Coronary artery (tissue), 2 donors: Measurements from ENCODE around the gene UNC80.

Source experiments
- DNase-seq: peaks from one replicate; pipeline ENCODE4 v3.0.0-alpha.2; 2017; ENCODE audit warnings: low spot score
- H3K27ac ChIP-seq, 2 donors: fragments of 200-600 bp; sonication (generic); one replicate each; pipeline ENCODE4 v1.5.1; 2016 to 2019
- H3K4me3 ChIP-seq: fragments of 200-600 bp; sonication (generic); 2 replicates; pipeline ENCODE4 v1.5.1; 2016; ENCODE audit warnings: mild to moderate bottlenecking, moderate library complexity
- TF ChIP-seq, protein P1 (sequence below): fragments of 200-600 bp; sonication (generic); IDR thresholded peaks from one replicate; pipeline ENCODE4 v1.5.1; 2019; ENCODE audit warnings: antibody characterized with exemption

The UNC80 gene

DNA sequence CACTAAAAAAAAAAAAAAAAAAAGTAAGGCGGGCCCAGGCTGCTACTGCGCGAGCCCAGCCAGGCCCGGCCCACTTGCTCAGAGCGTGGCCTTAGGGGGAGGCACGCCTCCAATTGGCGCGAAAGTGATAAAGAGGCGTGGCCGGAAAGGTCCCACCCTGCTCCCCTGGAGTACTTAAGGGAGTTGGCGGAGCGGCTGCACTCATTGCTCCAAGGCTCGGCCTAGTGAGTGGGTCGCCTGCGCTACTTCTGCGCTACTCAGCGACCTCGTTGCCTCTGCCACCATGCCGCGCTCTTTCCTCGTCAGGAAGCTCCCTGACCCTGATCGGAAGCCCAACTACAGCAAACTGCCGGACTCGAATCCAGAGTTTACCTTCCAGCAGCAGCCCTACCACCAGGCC, 36.9 kb downstream of the UNC80 start:
- DNase-seq: no peak
- Histone ChIP-seq H3K4me3 (no peak overlapping the region), H3K27ac (no peak overlapping the region)
- TF ChIP-seq, protein P1, sequence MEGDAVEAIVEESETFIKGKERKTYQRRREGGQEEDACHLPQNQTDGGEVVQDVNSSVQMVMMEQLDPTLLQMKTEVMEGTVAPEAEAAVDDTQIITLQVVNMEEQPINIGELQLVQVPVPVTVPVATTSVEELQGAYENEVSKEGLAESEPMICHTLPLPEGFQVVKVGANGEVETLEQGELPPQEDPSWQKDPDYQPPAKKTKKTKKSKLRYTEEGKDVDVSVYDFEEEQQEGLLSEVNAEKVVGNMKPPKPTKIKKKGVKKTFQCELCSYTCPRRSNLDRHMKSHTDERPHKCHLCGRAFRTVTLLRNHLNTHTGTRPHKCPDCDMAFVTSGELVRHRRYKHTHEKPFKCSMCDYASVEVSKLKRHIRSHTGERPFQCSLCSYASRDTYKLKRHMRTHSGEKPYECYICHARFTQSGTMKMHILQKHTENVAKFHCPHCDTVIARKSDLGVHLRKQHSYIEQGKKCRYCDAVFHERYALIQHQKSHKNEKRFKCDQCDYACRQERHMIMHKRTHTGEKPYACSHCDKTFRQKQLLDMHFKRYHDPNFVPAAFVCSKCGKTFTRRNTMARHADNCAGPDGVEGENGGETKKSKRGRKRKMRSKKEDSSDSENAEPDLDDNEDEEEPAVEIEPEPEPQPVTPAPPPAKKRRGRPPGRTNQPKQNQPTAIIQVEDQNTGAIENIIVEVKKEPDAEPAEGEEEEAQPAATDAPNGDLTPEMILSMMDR: no peak

DNA sequence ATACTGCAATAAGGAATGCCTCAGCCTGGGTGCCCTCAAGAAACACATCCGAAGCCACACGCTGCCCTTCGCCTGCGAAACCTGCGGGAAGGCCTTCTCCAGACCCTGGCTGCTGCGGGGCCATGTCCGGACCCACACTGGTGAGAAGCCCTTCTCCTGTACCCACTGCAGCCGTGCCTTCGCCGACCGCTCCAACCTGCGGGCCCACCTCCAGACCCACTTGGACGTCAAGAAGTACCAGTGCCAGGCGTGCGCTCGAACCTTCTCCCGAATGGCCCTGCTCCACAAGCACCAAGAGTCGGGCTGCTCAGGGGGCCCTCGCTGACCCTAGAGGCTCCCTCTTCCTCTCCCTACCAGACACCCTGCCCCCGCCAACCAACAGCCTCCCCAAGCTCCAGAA, 37.6 kb downstream of the UNC80 start:
- no peak overlapping the region for H3K4me3 ChIP-seq
- DNase-seq: no peak
- no peak overlapping the region for H3K27ac ChIP-seq
- TF ChIP-seq, protein P1: no peak

DNA sequence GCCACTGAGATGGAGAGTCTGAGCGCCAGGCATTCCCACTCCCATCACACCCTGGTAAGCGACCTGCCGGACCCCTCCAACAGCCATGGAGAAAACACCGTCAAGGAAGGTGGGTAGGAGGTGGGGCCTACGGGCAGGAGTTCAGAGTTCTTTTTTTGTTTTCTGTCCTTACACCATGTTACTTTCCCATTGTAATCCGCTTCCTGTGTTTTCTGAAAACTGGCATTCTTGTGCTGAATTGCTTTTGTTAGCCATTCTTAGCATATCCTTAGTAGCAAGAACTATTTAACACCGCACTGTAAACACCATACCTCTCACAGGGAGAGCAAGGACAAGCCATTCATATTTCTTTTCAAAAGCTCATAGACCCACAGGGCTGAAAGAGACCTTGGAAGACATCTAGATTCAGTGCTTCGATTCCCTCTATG, 46.2 kb downstream of the UNC80 start:
- no peak overlapping the region for H3K4me3 ChIP-seq
- no peak for DNase-seq
- no peak overlapping the region for H3K27ac ChIP-seq
- TF ChIP-seq, protein P1: no peak

- no peak for DNase-seq
- no peak overlapping the region for H3K27ac ChIP-seq
- H3K4me3 ChIP-seq: no peak overlapping the region
- TF ChIP-seq, protein P1: no peak
Observed at GRCh38 chr2:209818939-209819338, 47.3 kb downstream of the UNC80 start.

DNA sequence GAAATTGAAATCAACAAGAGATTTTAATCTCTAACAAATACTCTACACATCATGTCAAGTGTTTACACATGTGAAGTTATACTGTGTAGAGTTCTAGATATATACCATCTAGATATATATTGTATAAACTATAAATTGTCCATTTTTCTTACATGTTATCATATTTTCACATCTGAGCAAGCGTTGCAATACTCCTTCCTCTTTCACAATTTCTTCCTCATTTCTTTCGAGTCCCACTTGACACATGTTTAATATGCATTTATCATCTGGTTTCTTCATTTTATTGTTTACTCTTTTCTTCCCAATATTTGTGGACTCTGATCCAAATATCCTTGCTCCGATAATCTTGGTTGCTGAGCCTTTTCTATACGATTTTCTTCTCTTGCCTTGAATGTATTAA, 50.2 kb downstream of the UNC80 start:
- H3K27ac ChIP-seq: no peak overlapping the region
- DNase-seq: no peak
- TF ChIP-seq, protein P1: no peak
- H3K4me3 ChIP-seq: no peak overlapping the region

GRCh38 chr2:209823484-209823883, 51.9 kb downstream of the UNC80 start:
- H3K4me3 ChIP-seq: no peak overlapping the region
- TF ChIP-seq, protein P1: no peak
- no peak for DNase-seq

DNA sequence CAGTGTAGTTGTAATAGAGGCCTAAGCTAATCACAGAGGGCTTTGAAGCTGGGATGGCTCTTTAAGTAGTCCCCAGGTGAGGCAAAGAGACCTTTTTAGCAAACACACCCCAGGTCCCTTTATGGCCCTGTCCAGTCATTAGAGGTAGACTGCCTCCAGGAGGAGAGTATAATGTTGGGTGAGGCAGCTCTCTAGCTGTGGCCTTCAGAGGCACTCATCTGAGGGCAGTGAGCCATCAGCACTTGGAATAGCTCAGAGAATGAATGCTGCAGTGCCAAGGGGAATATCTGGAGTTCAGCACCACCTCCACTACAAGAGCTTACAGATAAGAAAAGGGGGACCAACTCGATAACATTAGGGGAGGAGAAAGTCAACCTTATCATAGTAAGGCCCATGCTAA, 52.8 kb downstream of the UNC80 start:
- TF ChIP-seq, protein P1: no peak
- H3K4me3 ChIP-seq: no peak overlapping the region
- H3K27ac ChIP-seq: no peak overlapping the region
- DNase-seq: no peak

More at GRCh38 chr2:209823484-209823883, 51.9 kb downstream of the UNC80 start:
- no peak overlapping the region for H3K27ac ChIP-seq
